ENCODE measurements around the gene SPOCK1. TPM values are rescaled to one million over a fixed set of nuclear protein-coding genes. Genes with fewer than 3 reads are reported as not detected.

The SPOCK1 gene
- total RNA-seq, 1 experiment from 2014 or later = 9.8 TPM

GRCh38 chr5:137381555-137381954 is 117.6 kb downstream of the SPOCK1 start:
- Histone ChIP-seq H3F3A (ENCODE audit: low read length, unreplicated experiment) (no peaks in the 10 kb centered on the region), H3K4me3 (ENCODE audit: low read length) (no peak overlapping the region), H3K36me3 (ENCODE audit: low read depth, low read length) (no peaks in the 10 kb centered on the region), H3K9me2 (replicated peaks; ENCODE audit: low read length) (no peaks in the 10 kb centered on the region), H3K9me3 (ENCODE audit: low read length) (no peaks in the 10 kb centered on the region), H3K27me3 (ENCODE audit: low read length) (no peaks in the 10 kb centered on the region), H3K4me1 (ENCODE audit: insufficient read depth, low read length) (no peaks in the 10 kb centered on the region), H3K9ac (ENCODE audit: low read length) (no peak overlapping the region), H2AFZ (ENCODE audit: low read length) (no peak overlapping the region), H3K27ac (ENCODE audit: low read length) (no peak overlapping the region), H3K4me2 (ENCODE audit: low read length) (no peak overlapping the region), H4K20me1 (ENCODE audit: low read length) (no peaks in the 10 kb centered on the region), H3K79me2 (ENCODE audit: low read length) (no peaks in the 10 kb centered on the region)
- no TSS peak for BruUV-seq (replicated peaks)
- DNase-seq (no peak), ATAC-seq (no peak)
- ChIA-PET POLR2A (ENCODE audit: unreplicated experiment) (no interaction called here), CTCF (no interaction called here)
- intact Hi-C loops (cut with micrococcal nuclease) = no loop called here
- TF ChIP-seq EZH2phosphoT487 (IDR thresholded peaks at IDR 0.05; ENCODE audit: borderline replicate concordance, low read length) = no peak
- no peak for TF ChIP-seq EZH2 (IDR thresholded peaks at IDR 0.05; ENCODE audit: low read length, unreplicated experiment)
- TF ChIP-seq, protein P1, sequence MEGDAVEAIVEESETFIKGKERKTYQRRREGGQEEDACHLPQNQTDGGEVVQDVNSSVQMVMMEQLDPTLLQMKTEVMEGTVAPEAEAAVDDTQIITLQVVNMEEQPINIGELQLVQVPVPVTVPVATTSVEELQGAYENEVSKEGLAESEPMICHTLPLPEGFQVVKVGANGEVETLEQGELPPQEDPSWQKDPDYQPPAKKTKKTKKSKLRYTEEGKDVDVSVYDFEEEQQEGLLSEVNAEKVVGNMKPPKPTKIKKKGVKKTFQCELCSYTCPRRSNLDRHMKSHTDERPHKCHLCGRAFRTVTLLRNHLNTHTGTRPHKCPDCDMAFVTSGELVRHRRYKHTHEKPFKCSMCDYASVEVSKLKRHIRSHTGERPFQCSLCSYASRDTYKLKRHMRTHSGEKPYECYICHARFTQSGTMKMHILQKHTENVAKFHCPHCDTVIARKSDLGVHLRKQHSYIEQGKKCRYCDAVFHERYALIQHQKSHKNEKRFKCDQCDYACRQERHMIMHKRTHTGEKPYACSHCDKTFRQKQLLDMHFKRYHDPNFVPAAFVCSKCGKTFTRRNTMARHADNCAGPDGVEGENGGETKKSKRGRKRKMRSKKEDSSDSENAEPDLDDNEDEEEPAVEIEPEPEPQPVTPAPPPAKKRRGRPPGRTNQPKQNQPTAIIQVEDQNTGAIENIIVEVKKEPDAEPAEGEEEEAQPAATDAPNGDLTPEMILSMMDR (conservative IDR thresholded peaks at IDR 0.05; ENCODE audit: low read depth, low read length) = no peak

DNA sequence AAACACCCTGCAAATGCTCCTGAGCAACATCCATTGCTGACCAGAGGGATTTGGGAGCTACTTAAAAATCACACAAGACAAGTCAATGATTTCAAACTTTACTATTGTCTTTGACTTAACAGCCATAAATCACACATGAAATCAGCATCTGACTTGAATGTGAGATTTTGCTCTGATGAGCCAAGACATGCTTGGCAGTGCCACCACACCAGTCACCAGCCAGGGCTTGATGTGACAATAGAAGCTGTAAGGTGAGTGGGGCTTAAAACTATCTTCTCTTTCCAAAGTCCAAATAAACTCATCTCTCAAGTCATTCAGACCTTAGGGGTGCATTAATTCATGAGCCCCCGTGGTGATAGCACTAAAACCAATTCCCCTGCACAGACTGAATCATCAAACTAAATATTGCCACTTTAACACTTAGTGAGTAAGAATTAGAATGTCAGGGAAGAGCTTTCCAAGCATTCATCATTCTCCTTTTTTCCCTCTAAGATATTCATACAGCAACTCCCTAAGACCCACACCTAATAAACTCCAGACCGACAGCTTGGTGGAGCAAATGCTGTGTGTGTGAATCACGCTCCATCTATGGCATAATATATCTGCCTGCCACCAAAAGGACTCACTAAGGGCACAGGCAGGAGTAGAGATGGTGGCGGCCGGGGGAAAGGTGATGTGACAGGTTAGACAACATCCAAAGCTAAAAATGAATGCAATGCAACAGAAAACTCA is 119.4 kb downstream of the SPOCK1 start:
- BruUV-seq (replicated peaks) = no TSS peak
- no peaks in the 10 kb centered on the region for H3K4me1 ChIP-seq (ENCODE audit: insufficient read depth, low read length)
- no peak overlapping the region for H3K4me2 ChIP-seq (ENCODE audit: low read length)
- ChIA-PET POLR2A (ENCODE audit: unreplicated experiment) (no interaction called here), CTCF (no interaction called here)
- TF ChIP-seq, protein P1 (conservative IDR thresholded peaks at IDR 0.05; ENCODE audit: low read depth, low read length) = no peak
- TF ChIP-seq EZH2 (IDR thresholded peaks at IDR 0.05; ENCODE audit: low read length, unreplicated experiment) (no peak), EZH2phosphoT487 (IDR thresholded peaks at IDR 0.05; ENCODE audit: borderline replicate concordance, low read length) (no peak)
- DNase-seq = no peak
- no peak overlapping the region for H3K4me3 ChIP-seq (ENCODE audit: low read length)
- H3F3A ChIP-seq (ENCODE audit: low read length, unreplicated experiment) = no peaks in the 10 kb centered on the region
- no peaks in the 10 kb centered on the region for H3K9me2 ChIP-seq (replicated peaks; ENCODE audit: low read length)
- no peaks in the 10 kb centered on the region for H4K20me1 ChIP-seq (ENCODE audit: low read length)
- H3K36me3 ChIP-seq (ENCODE audit: low read depth, low read length) = no peaks in the 10 kb centered on the region
- no peak overlapping the region for H3K27ac ChIP-seq (ENCODE audit: low read length)
- H3K27me3 ChIP-seq (ENCODE audit: low read length) = no peaks in the 10 kb centered on the region
- H3K79me2 ChIP-seq (ENCODE audit: low read length) = no peaks in the 10 kb centered on the region
- H3K9me3 ChIP-seq (ENCODE audit: low read length) = no peaks in the 10 kb centered on the region
- ATAC-seq = no peak
- no peak overlapping the region for H3K9ac ChIP-seq (ENCODE audit: low read length)
- H2AFZ ChIP-seq (ENCODE audit: low read length) = no peak overlapping the region
- intact Hi-C loops (cut with micrococcal nuclease) = no loop called here

GRCh38 chr5:137375741-137376526 is 123.2 kb downstream of the SPOCK1 start:
- no peaks in the 10 kb centered on the region for H3F3A ChIP-seq (ENCODE audit: low read length, unreplicated experiment)
- peaks cover 3% of the 10 kb centered on the region for H3K4me1 ChIP-seq (ENCODE audit: insufficient read depth, low read length)
- DNase-seq (no peak), ATAC-seq (no peak)
- H3K4me3 ChIP-seq (ENCODE audit: low read length) = no peak overlapping the region
- H3K27ac ChIP-seq (ENCODE audit: low read length) = no peak overlapping the region
- intact Hi-C loops (cut with micrococcal nuclease) = no loop called here
- ChIA-PET CTCF (no interaction called here), POLR2A (ENCODE audit: unreplicated experiment) (no interaction called here)
- TF ChIP-seq EZH2 (IDR thresholded peaks at IDR 0.05; ENCODE audit: low read length, unreplicated experiment) (no peak), EZH2phosphoT487 (IDR thresholded peaks at IDR 0.05; ENCODE audit: borderline replicate concordance, low read length) (no peak)
- TF ChIP-seq, protein P1 (conservative IDR thresholded peaks at IDR 0.05; ENCODE audit: low read depth, low read length) = no peak
- H3K9me3 ChIP-seq (ENCODE audit: low read length) = no peaks in the 10 kb centered on the region
- H2AFZ ChIP-seq (ENCODE audit: low read length) = no peak overlapping the region
- no TSS peak for BruUV-seq (replicated peaks)
- H3K36me3 ChIP-seq (ENCODE audit: low read depth, low read length) = no peaks in the 10 kb centered on the region
- no peaks in the 10 kb centered on the region for H4K20me1 ChIP-seq (ENCODE audit: low read length)
- no peak overlapping the region for H3K9ac ChIP-seq (ENCODE audit: low read length)
- H3K9me2 ChIP-seq (replicated peaks; ENCODE audit: low read length) = no peaks in the 10 kb centered on the region
- H3K79me2 ChIP-seq (ENCODE audit: low read length) = no peaks in the 10 kb centered on the region
- no peak overlapping the region for H3K4me2 ChIP-seq (ENCODE audit: low read length)
- no peaks in the 10 kb centered on the region for H3K27me3 ChIP-seq (ENCODE audit: low read length)
